ENCODE data around the gene UBP1. TPM values are rescaled to one million over a fixed set of nuclear protein-coding genes. Genes with fewer than 3 reads are reported as not detected.

Gene UBP1
- total RNA-seq, 1 donor from 2014 or later: 74.1 TPM

GRCh38 chr3:33394403-33395054 is 45.7 kb downstream of the UBP1 start:
- Mint-ChIP-seq H3K4me1 (no peaks in the 10 kb centered on the region), H3K4me3 (no peak overlapping the region), H3K36me3 (peaks cover 43% of the 10 kb centered on the region), H3K9me3 (no peaks in the 10 kb centered on the region), H3K27ac (no peak overlapping the region), H3K27me3 (ENCODE audit: insufficient read depth, low read depth) (no peaks in the 10 kb centered on the region)
- Histone ChIP-seq H4K20me1 (ENCODE audit: low read depth) (peaks cover 8% of the 10 kb centered on the region), H3K4me2 (no peak overlapping the region), H3K27me3 (no peaks in the 10 kb centered on the region), H3F3A (ENCODE audit: low read depth) (no peaks in the 10 kb centered on the region), H3K79me2 (ENCODE audit: low read depth) (no peaks in the 10 kb centered on the region), H3K4me1 (no peaks in the 10 kb centered on the region), H3K27ac (no peak overlapping the region), H2AFZ (replicated peaks) (no peak overlapping the region), H3K4me3 (no peak overlapping the region), H3K36me3 (peaks cover 23% of the 10 kb centered on the region), H3K9me3 (ENCODE audit: low read depth) (no peaks in the 10 kb centered on the region), H3K9ac (no peak overlapping the region)
- DNase-seq (ENCODE audit: low spot score): no peak
- TF ChIP-seq EZH2phosphoT487 (IDR thresholded peaks at IDR 0.05) (no peak), EZH2 (IDR thresholded peaks at IDR 0.05) (no peak)
- TF ChIP-seq, protein P1, sequence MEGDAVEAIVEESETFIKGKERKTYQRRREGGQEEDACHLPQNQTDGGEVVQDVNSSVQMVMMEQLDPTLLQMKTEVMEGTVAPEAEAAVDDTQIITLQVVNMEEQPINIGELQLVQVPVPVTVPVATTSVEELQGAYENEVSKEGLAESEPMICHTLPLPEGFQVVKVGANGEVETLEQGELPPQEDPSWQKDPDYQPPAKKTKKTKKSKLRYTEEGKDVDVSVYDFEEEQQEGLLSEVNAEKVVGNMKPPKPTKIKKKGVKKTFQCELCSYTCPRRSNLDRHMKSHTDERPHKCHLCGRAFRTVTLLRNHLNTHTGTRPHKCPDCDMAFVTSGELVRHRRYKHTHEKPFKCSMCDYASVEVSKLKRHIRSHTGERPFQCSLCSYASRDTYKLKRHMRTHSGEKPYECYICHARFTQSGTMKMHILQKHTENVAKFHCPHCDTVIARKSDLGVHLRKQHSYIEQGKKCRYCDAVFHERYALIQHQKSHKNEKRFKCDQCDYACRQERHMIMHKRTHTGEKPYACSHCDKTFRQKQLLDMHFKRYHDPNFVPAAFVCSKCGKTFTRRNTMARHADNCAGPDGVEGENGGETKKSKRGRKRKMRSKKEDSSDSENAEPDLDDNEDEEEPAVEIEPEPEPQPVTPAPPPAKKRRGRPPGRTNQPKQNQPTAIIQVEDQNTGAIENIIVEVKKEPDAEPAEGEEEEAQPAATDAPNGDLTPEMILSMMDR (IDR thresholded peaks at IDR 0.05): no peak

DNA sequence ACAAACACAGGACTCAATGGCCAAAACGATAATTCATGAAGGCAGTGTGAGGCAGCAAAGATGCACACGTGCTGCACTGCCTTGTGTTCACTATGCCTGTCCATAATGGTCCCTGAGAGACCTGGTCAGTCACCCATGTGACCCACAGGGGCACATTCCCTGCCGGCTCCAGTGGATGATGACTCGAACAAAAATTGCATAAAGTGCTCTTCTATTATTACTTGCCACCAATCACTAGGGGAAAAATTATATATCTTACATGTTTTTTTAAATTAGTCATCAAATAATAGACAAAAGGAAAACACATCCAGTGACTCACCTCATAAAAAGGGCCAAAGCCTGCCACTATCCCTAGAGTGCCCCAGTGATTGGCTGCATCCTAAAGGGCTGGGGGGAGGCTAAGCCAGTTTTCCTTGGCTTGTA is 47.5 kb downstream of the UBP1 start:
- no peak overlapping the region for H2AFZ ChIP-seq (replicated peaks)
- no peak overlapping the region for H3K9ac ChIP-seq
- no peaks in the 10 kb centered on the region for H3K79me2 ChIP-seq (ENCODE audit: low read depth)
- H3F3A ChIP-seq (ENCODE audit: low read depth): no peaks in the 10 kb centered on the region
- H3K4me1 ChIP-seq: no peaks in the 10 kb centered on the region
- H3K36me3 ChIP-seq: peaks cover 28% of the 10 kb centered on the region
- H3K27me3 ChIP-seq: no peaks in the 10 kb centered on the region
- H3K4me1 Mint-ChIP-seq: no peaks in the 10 kb centered on the region
- no peaks in the 10 kb centered on the region for H3K27me3 Mint-ChIP-seq (ENCODE audit: insufficient read depth, low read depth)
- H3K9me3 Mint-ChIP-seq: no peaks in the 10 kb centered on the region
- no peak for TF ChIP-seq EZH2phosphoT487 (IDR thresholded peaks at IDR 0.05)
- TF ChIP-seq, protein P1 (IDR thresholded peaks at IDR 0.05): no peak
- TF ChIP-seq EZH2 (IDR thresholded peaks at IDR 0.05): no peak
- no peak overlapping the region for H3K4me3 Mint-ChIP-seq
- H3K36me3 Mint-ChIP-seq: peaks cover 31% of the 10 kb centered on the region
- H3K4me2 ChIP-seq: no peak overlapping the region
- H3K27ac Mint-ChIP-seq: no peak overlapping the region
- DNase-seq (ENCODE audit: low spot score): no peak
- no peaks in the 10 kb centered on the region for H3K9me3 ChIP-seq (ENCODE audit: low read depth)
- H3K27ac ChIP-seq: no peak overlapping the region
- H4K20me1 ChIP-seq (ENCODE audit: low read depth): peaks cover 4% of the 10 kb centered on the region
- no peak overlapping the region for H3K4me3 ChIP-seq

DNA sequence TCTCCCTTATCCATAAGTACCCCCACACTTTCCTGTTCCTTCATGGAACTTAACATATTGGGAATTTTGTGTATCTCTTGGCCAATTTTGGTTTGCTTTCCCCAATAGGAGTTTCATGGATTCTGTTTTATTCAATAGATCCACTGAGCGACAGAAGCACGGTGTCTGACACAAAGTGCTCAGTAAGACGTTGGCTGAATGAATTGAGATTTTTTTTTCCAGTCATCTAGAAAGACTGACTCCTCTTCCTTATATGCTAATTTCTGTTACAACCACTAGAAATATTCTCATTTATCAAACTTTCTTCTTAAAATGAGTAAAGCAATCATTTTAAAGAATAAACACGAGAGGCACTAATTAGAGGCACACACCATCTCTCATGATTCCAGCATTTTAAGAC is 48.1 kb downstream of the UBP1 start:
- Mint-ChIP-seq H3K36me3 (peaks cover 28% of the 10 kb centered on the region), H3K4me3 (no peak overlapping the region), H3K9me3 (no peaks in the 10 kb centered on the region), H3K4me1 (no peaks in the 10 kb centered on the region), H3K27me3 (ENCODE audit: insufficient read depth, low read depth) (no peaks in the 10 kb centered on the region), H3K27ac (no peak overlapping the region)
- Histone ChIP-seq H3K79me2 (ENCODE audit: low read depth) (no peaks in the 10 kb centered on the region), H3K27ac (no peak overlapping the region), H3K4me3 (no peak overlapping the region), H3K9me3 (ENCODE audit: low read depth) (no peaks in the 10 kb centered on the region), H2AFZ (replicated peaks) (no peak overlapping the region), H4K20me1 (ENCODE audit: low read depth) (peaks cover 4% of the 10 kb centered on the region), H3K27me3 (no peaks in the 10 kb centered on the region), H3K4me1 (no peaks in the 10 kb centered on the region), H3F3A (ENCODE audit: low read depth) (no peaks in the 10 kb centered on the region), H3K4me2 (no peak overlapping the region), H3K9ac (no peak overlapping the region), H3K36me3 (peaks cover 23% of the 10 kb centered on the region)
- DNase-seq (ENCODE audit: low spot score): no peak
- TF ChIP-seq EZH2phosphoT487 (IDR thresholded peaks at IDR 0.05) (no peak), EZH2 (IDR thresholded peaks at IDR 0.05) (no peak)
- TF ChIP-seq, protein P1 (IDR thresholded peaks at IDR 0.05): no peak
